HG02588 (cell line): ENCODE data around the gene PGBD5.
"Not testable (repeated sequence)": the region's sequence is repeated elsewhere in the genome, so short reads cannot be mapped to it uniquely, and the experiment has no call there.

Source experiments
- ATAC-seq: cut with Tn5 transposase; IDR thresholded peaks from one replicate; pipeline ENCODE4 v1.9.1; 2021; ENCODE audit warnings: mild to moderate bottlenecking, moderate library complexity; ENCODE audit not compliant: unreplicated experiment

PGBD5 gene

GRCh38 chr1:230426246-230427093, at the start of gene PGBD5:
PGBD5 (minus strand) TSS chr1:230426332; CDS start chr1:230425928, 404 bp downstream.
- peak; percentile 76 for ATAC-seq

GRCh38 chr1:230474924-230475323, 48.8 kb upstream of the PGBD5 start:
- not testable (repeated sequence) for ATAC-seq

- ATAC-seq: not testable (repeated sequence)
These were observed 44.6 kb upstream of the PGBD5 start for GRCh38 chr1:230470750-230471149.

- ATAC-seq: no peak
These were observed 43.1 kb upstream of the PGBD5 start for GRCh38 chr1:230469271-230469670.

- ATAC-seq: no peak
These were observed 39.6 kb upstream of the PGBD5 start for GRCh38 chr1:230465691-230466090.

GRCh38 chr1:230464671-230465070, 38.5 kb upstream of the PGBD5 start:
- ATAC-seq: no peak

GRCh38 chr1:230463760-230464159, 37.6 kb upstream of the PGBD5 start:
- ATAC-seq: no peak

- no peak for ATAC-seq
These were observed 37.2 kb upstream of the PGBD5 start for GRCh38 chr1:230463326-230463725.

- no peak for ATAC-seq
These were observed 33.3 kb upstream of the PGBD5 start for GRCh38 chr1:230459465-230459864.

GRCh38 chr1:230458509-230458908, 32.4 kb upstream of the PGBD5 start:
- ATAC-seq: no peak

GRCh38 chr1:230456478-230456877, 30.3 kb upstream of the PGBD5 start:
- no peak for ATAC-seq

- ATAC-seq: no peak
These were observed 29.2 kb upstream of the PGBD5 start for GRCh38 chr1:230455291-230455690.

- no peak for ATAC-seq
These were observed 27.2 kb upstream of the PGBD5 start for GRCh38 chr1:230453377-230453776.

GRCh38 chr1:230441183-230442029, 15.3 kb upstream of the PGBD5 start:
- ATAC-seq: no peak

GRCh38 chr1:230435108-230435507, 9.0 kb upstream of the PGBD5 start:
- ATAC-seq: no peak

GRCh38 chr1:230431527-230431926, 5.4 kb upstream of the PGBD5 start:
- ATAC-seq: no peak

- no peak for ATAC-seq
These were observed 4.4 kb upstream of the PGBD5 start for GRCh38 chr1:230430499-230430898.

- ATAC-seq: no peak
These were observed 3.1 kb upstream of the PGBD5 start for GRCh38 chr1:230429067-230429735.

GRCh38 chr1:230427981-230428380, 1.8 kb upstream of the PGBD5 start:
- no peak for ATAC-seq

- no peak for ATAC-seq
These were observed 1.2 kb upstream of the PGBD5 start for GRCh38 chr1:230427094-230427876.
